ENCODE data around the gene CD177. TPM values are rescaled to one million over a fixed set of nuclear protein-coding genes. Genes with fewer than 3 reads are reported as not detected.

The CD177 gene
- total RNA-seq, 1 experiment from 2014 or later, result 2.0 TPM

GRCh38 chr19:43409415-43409814 is 55.9 kb downstream of the CD177 start (continued):
- no peak for TF ChIP-seq AFF4 (CRISPR knock-in tag; IDR thresholded peaks at IDR 0.05; ENCODE audit: borderline replicate concordance)
- TF ChIP-seq EMX1 (CRISPR knock-in tag; IDR thresholded peaks at IDR 0.05), result no peak
- no peak for TF ChIP-seq SOX15 (CRISPR knock-in tag; IDR thresholded peaks at IDR 0.05)

- ChIA-PET POLR2A (no interaction called here), CTCF (interaction anchor here (0.6 kb wide), 1 partner anchor 16 kb away, joined by 3 read pairs; no protein-coding TSS in a partner anchor)
- Mint-ChIP-seq H3K27ac (no peak overlapping the region), H3K9me3 (peaks cover 22% of the 10 kb centered on the region), H3K4me1 (peaks cover 6% of the 10 kb centered on the region), H3K27me3 (ENCODE audit: low read depth) (peaks cover 2% of the 10 kb centered on the region; the same call in 1 of the 2 replicates), H3K4me3 (no peak overlapping the region), H3K36me3 (peaks cover 15% of the 10 kb centered on the region)
- DNase-seq (ENCODE audit: low spot score), result no peak
- ATAC-seq, result no peak
- TF ChIP-seq AR (CRISPR knock-in tag; IDR thresholded peaks at IDR 0.05) (no peak), ELF4 (CRISPR knock-in tag; IDR thresholded peaks at IDR 0.05; ENCODE audit: low read depth) (no peak), GRHL2 (CRISPR knock-in tag; IDR thresholded peaks at IDR 0.05; ENCODE audit: insufficient replicate concordance, severe bottlenecking) (no peak), E2F1 (CRISPR knock-in tag; IDR thresholded peaks at IDR 0.05) (no peak), NFYB (CRISPR knock-in tag; conservative IDR thresholded peaks at IDR 0.05; ENCODE audit: low read depth) (no peak), FOXP1 (CRISPR knock-in tag; IDR thresholded peaks at IDR 0.05; ENCODE audit: borderline replicate concordance) (no peak), EMX1 (CRISPR knock-in tag; IDR thresholded peaks at IDR 0.05) (no peak), ETV6 (CRISPR knock-in tag; IDR thresholded peaks at IDR 0.05) (no peak), OVOL2 (CRISPR knock-in tag; IDR thresholded peaks at IDR 0.05; ENCODE audit: borderline replicate concordance) (no peak), PREB (CRISPR knock-in tag; IDR thresholded peaks at IDR 0.05; ENCODE audit: borderline replicate concordance) (no peak), SP1 (CRISPR knock-in tag; conservative IDR thresholded peaks at IDR 0.05) (no peak), NFATC4 (CRISPR knock-in tag; IDR thresholded peaks at IDR 0.05) (no peak), USF1 (CRISPR knock-in tag; IDR thresholded peaks at IDR 0.05) (no peak), PRRX2 (CRISPR knock-in tag; IDR thresholded peaks at IDR 0.05) (no peak), FOXJ3 (CRISPR knock-in tag; IDR thresholded peaks at IDR 0.05; ENCODE audit: borderline replicate concordance) (no peak)
These were observed 59.0 kb downstream of the CD177 start for GRCh38 chr19:43412441-43412840.

Other genes with a start within 250 kb of the CD177 start
- not detected in 3 replicates for gene PSG5, start 167.2 kb upstream of the CD177 start, total RNA-seq (2021)
- gene PSG4, start 148.0 kb upstream of the CD177 start, total RNA-seq (2021), result not detected in 3 replicates
- not detected in 3 replicates for gene PSG9, start 84.2 kb upstream of the CD177 start, total RNA-seq (2021)
- gene TEX101, start 61.2 kb downstream of the CD177 start, total RNA-seq (2021), result not detected in 3 replicates
- 2.7 to 3.8 TPM (median 3.1 TPM) in 3 replicates for gene LYPD3, start 111.9 kb downstream of the CD177 start, total RNA-seq (2021)
- 14.6 to 15.6 TPM (median 14.8 TPM) in 3 replicates for gene PHLDB3, start 151.1 kb downstream of the CD177 start, total RNA-seq (2021)
- 19.0 to 23.5 TPM (median 21.2 TPM) in 3 replicates for gene ETHE1, start 173.5 kb downstream of the CD177 start, total RNA-seq (2021)
- gene ZNF575, start 179.5 kb downstream of the CD177 start, total RNA-seq (2021), result 0.13 to 0.25 TPM in 2 of 3 replicates, not detected in the other
- 46.5 to 50.8 TPM (median 48.3 TPM) in 3 replicates for gene XRCC1, start 221.8 kb downstream of the CD177 start, total RNA-seq (2021)
- 6.4 to 11.3 TPM (median 10.6 TPM) in 3 replicates for gene PINLYP, start 222.1 kb downstream of the CD177 start, total RNA-seq (2021)
- gene IRGQ, start 242.4 kb downstream of the CD177 start, total RNA-seq (2021), result 33.6 to 38.1 TPM (median 35.5 TPM) in 3 replicates
- gene ZNF576, start 242.9 kb downstream of the CD177 start, total RNA-seq (2021), result 15.9 to 18.5 TPM (median 16.5 TPM) in 3 replicates